HEK293T (cell line): Measurements from ENCODE around the gene DCST2.

ENCODE experiments used
- FOXA1 ChIP-seq: fragments of 450-650 bp; IDR thresholded peaks from 2 replicates; pipeline ENCODE4 v1.6.1; 2016; ENCODE audit warnings: mild to moderate bottlenecking
- L3MBTL2 ChIP-seq: fragments of 450-650 bp; conservative IDR thresholded peaks from 2 replicates; pipeline ENCODE4 v1.6.1; 2016; ENCODE audit warnings: mild to moderate bottlenecking
- LEF1 ChIP-seq: fragments of 450-650 bp; IDR thresholded peaks from 2 replicates; pipeline ENCODE4 v1.6.1; 2017; ENCODE audit warnings: mild to moderate bottlenecking, borderline replicate concordance
- SP1 ChIP-seq: fragments of 450-650 bp; IDR thresholded peaks from 2 replicates; pipeline ENCODE4 v1.6.1; 2017
- SUZ12 ChIP-seq: fragments of 450-650 bp; IDR thresholded peaks from 2 replicates; pipeline ENCODE4 v1.6.1; 2016; ENCODE audit warnings: mild to moderate bottlenecking
- TARDBP ChIP-seq: fragments of 450-650 bp; IDR thresholded peaks from 2 replicates; pipeline ENCODE4 v1.6.1; 2016

DNA sequence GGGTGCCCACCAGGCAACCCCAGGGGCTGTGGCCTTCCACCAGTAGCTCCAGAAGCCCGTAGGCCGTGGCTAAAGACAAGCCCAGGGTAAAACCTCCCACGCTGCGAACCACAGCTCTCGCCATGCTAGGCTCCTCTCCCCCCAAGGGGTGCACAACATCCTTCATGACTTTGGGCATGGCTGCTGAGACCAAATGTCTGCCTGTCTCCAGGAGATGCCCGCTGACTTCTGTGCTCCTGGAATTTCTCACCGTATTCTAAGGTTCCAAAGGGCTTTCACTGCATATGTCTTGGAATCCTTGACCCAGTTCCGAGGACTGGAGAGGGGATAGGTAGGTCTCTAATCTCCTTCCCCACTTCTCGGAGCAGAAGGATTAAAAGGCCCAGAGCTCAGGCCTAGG is at the start of gene DCST2, which contains the start of gene DCST1:
- TF ChIP-seq L3MBTL2 (no peak), TARDBP (no peak), FOXA1 (no peak), SP1 (no peak), LEF1 (no peak), SUZ12 (no peak)
